ENCODE measurements around the gene CBX6. TPM values are rescaled to one million over a fixed set of nuclear protein-coding genes. Genes with fewer than 3 reads are reported as not detected.

Gene CBX6
- total RNA-seq, 1 experiment from 2014 or later = 31.4 TPM

- Histone ChIP-seq H3K18ac (ENCODE audit: insufficient read length, low read depth, low read length) (no peak overlapping the region), H3K4me1 (ENCODE audit: insufficient read depth, low read length) (peaks cover 1% of the 10 kb centered on the region; the same call in 1 of the 2 replicates), H3K14ac (ENCODE audit: insufficient read depth, low read length) (no peak overlapping the region), H2AFZ (ENCODE audit: low read length) (no peak overlapping the region), H3K79me2 (ENCODE audit: insufficient read depth, low read length) (no peaks in the 10 kb centered on the region; the same call in 1 of the 2 replicates), H4K5ac (ENCODE audit: insufficient read length, low read depth, low read length) (no peak overlapping the region), H2AK5ac (ENCODE audit: insufficient read length, low read length) (no peak overlapping the region), H3K56ac (ENCODE audit: insufficient read length, low read depth, low read length) (no peak overlapping the region), H2BK15ac (ENCODE audit: low read depth, low read length) (no peak overlapping the region), H3K4me2 (ENCODE audit: insufficient read depth, insufficient read length, low read length) (no peak overlapping the region), H4K20me1 (ENCODE audit: control insufficient read depth, insufficient read depth, insufficient read length) (no peaks in the 10 kb centered on the region), H2BK12ac (ENCODE audit: insufficient read length, low read depth, low read length) (no peak overlapping the region), H3T11ph (ENCODE audit: low read length) (no peak overlapping the region), H4K91ac (ENCODE audit: insufficient read length, low read depth, low read length) (no peak overlapping the region), H3K9me3 (ENCODE audit: control insufficient read depth, low read depth, low read length) (no peaks in the 10 kb centered on the region), H2BK20ac (ENCODE audit: low read depth, low read length, poor library complexity, severe bottlenecking) (no peak overlapping the region), H3K23ac (ENCODE audit: insufficient read length, low read depth, low read length) (no peak overlapping the region), H3K23me2 (ENCODE audit: insufficient read length, low read depth, low read length, poor library complexity, severe bottlenecking) (peaks cover 15% of the 10 kb centered on the region), H3K27me3 (ENCODE audit: insufficient read depth, low read length) (no peaks in the 10 kb centered on the region), H2BK120ac (ENCODE audit: low read depth, low read length, poor library complexity, severe bottlenecking) (no peak overlapping the region), H4K8ac (replicated peaks; ENCODE audit: insufficient read length, low read depth, low read length) (no peak overlapping the region), H3K27ac (ENCODE audit: insufficient read length, low read depth, low read length) (no peak overlapping the region), H3K79me1 (ENCODE audit: insufficient read depth, low read depth, low read length, poor library complexity, severe bottlenecking) (peaks cover 5% of the 10 kb centered on the region), H2BK5ac (ENCODE audit: insufficient read length, low read length) (no peak overlapping the region), H3K4ac (ENCODE audit: low read depth, low read length) (no peak overlapping the region), H3K9ac (ENCODE audit: extremely low read depth, insufficient read length, low read length) (no peak overlapping the region)
- no peak overlapping the region for H3K4me3 Mint-ChIP-seq
- H3K36me3 Mint-ChIP-seq (ENCODE audit: insufficient read depth in 1 of 3, low read depth in 3 of 3) = peaks cover 10 to 36% (median 33%) of the 10 kb centered on the region in 3 experiments; a peak in 6 of 7 replicates
- no peaks in the 10 kb centered on the region; a peak in 1 of 5 replicates for H3K9me3 Mint-ChIP-seq
- H3K27me3 Mint-ChIP-seq (ENCODE audit: low read depth) = peaks cover 2% of the 10 kb centered on the region
- TF ChIP-seq CTCF (conservative IDR thresholded peaks at IDR 0.05) = peak; percentile 96
- H3K27ac Mint-ChIP-seq = peak overlapping the region in 2 of 3 experiments; percentile 49 to 65; a peak in 2 of 7 replicates
- no CpG with 5 or more reads among the region's 8 CpGs for WGBS (ENCODE audit: extremely low coverage, insufficient read length, low lambda C conversion rate)
- H3K4me1 Mint-ChIP-seq = peaks cover 31 to 39% of the 10 kb centered on the region in 2 experiments
- peak; percentile 86 for DNase-seq
Measured at GRCh38 chr22:38868886-38869381, 3.1 kb downstream of the CBX6 start.
